ENCODE data around the gene POLD3.

Gene POLD3

DNA sequence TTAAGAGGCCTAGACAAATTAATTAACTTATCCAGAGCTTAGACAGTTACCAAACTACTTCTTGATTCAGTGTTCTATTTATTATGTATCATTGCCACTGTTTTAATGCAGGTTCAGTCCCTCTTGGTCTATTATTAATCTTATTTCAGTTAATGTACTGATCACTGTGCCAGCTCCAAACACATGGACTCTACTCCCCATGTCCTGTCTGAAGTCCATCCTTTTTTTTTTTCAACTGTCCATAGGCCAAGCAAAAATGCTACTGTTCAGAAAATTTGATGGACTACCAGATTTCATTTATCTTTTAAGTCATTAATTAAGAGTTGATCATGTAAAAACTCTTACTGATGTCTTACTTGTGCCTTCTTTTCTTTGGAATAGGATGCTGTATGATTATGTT, 11.9 kb downstream of the POLD3 start:
- in situ Hi-C loops (cut with HindIII; ENCODE audit: low sequenced_read_pairs) = no loop called here
- no peak overlapping the region for H3K4me3 ChIP-seq (ENCODE audit: low read depth, low read length)
- no peak for DNase-seq (ENCODE audit: low read depth)
- TF ChIP-seq, protein P1, sequence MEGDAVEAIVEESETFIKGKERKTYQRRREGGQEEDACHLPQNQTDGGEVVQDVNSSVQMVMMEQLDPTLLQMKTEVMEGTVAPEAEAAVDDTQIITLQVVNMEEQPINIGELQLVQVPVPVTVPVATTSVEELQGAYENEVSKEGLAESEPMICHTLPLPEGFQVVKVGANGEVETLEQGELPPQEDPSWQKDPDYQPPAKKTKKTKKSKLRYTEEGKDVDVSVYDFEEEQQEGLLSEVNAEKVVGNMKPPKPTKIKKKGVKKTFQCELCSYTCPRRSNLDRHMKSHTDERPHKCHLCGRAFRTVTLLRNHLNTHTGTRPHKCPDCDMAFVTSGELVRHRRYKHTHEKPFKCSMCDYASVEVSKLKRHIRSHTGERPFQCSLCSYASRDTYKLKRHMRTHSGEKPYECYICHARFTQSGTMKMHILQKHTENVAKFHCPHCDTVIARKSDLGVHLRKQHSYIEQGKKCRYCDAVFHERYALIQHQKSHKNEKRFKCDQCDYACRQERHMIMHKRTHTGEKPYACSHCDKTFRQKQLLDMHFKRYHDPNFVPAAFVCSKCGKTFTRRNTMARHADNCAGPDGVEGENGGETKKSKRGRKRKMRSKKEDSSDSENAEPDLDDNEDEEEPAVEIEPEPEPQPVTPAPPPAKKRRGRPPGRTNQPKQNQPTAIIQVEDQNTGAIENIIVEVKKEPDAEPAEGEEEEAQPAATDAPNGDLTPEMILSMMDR (IDR thresholded peaks at IDR 0.05; ENCODE audit: low read depth, low read length, missing control alignments) = no peak

DNA sequence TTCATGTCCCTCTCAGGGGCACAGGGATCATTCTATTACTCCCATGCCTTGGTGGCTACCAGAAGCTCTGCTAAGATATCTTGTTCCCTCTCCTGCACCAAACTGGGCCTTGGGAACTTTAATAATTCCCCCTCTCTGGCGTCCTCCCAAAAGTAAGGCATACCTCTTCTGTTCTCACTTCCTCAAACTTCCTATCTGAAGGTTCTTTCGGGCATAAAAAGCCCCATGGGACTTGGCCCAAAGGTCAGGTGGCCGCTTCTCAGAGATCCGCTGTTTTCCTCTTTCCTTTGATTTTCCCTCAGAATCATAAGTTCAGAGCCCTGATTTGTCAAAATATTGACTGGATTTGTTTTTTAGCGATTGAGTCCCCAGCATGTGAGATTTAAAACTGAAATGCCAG, 13.0 kb downstream of the POLD3 start:
- in situ Hi-C loops (cut with HindIII; ENCODE audit: low sequenced_read_pairs) = no loop called here
- H3K4me3 ChIP-seq (ENCODE audit: low read depth, low read length) = no peak overlapping the region
- TF ChIP-seq, protein P1 (IDR thresholded peaks at IDR 0.05; ENCODE audit: low read depth, low read length, missing control alignments) = no peak
- no peak for DNase-seq (ENCODE audit: low read depth)

DNA sequence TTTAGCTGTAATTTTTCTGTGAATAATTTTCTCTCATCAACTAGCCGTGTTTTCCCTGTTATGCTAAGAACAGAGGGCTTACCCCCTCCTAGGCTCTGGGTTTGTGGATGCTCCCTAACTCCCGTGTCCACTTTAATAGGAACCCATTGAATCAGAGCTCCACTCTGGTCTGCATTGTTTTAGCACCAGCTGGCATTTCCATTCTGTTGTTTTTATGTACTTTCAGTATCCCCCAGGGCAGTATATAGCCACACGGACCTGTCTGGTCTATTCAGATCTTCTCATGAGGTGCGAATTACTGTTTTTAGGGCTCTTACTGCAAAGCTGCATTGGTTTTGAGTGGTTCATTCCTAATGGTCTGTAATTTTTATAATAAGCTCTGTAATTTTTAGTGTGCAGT, 16.0 kb downstream of the POLD3 start:
- DNase-seq (ENCODE audit: low read depth) = no peak
- H3K4me3 ChIP-seq (ENCODE audit: low read depth, low read length) = no peak overlapping the region
- TF ChIP-seq, protein P1 (IDR thresholded peaks at IDR 0.05; ENCODE audit: low read depth, low read length, missing control alignments) = no peak
- in situ Hi-C loops (cut with HindIII; ENCODE audit: low sequenced_read_pairs) = no loop called here

DNA sequence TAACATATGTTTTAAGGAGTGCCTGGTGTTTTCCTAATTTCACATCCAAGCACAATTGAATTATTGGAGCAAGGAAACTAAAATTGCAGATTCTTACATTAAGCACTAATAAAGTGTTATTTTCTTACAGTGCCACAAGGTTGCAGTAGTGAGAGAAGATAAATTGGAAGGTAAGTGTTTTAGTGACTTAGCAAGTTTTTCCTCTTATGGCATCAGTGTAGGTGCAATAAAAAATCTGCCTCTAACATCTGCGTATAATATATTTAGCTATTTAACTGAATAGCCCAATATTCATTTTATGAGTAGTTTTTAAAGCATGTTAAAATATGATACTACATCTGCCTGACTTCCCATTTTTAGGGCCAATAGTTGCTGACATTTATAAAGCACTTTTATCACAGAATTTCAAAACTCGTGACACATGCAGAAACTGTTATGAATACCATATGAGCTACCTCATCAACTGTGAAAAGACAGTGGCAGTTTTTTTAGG, 19.0 kb downstream of the POLD3 start:
- in situ Hi-C loops (cut with HindIII; ENCODE audit: low sequenced_read_pairs) = no loop called here
- no peak overlapping the region for H3K4me3 ChIP-seq (ENCODE audit: low read depth, low read length)
- DNase-seq (ENCODE audit: low read depth) = peak; percentile 64
- TF ChIP-seq, protein P1 (IDR thresholded peaks at IDR 0.05; ENCODE audit: low read depth, low read length, missing control alignments) = peak; percentile 33

DNA sequence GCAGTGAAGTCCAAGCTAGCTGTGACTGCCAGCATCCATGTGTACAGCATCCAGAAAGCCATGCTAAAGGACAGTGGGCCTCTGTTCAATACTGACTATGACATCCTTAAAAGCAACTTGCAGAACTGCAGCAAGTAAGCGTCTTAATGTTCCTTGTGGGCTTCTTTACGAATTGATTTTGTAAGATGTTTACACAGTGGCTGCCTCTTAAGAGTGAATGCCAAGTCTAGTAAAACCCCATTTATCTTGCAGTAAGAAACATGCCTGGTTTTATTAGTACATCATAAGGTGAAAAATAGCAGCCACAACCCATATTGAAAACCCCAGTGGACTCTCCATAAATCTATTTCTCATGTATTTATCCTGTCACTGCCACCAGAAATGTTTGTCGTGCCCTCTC, 20.5 kb downstream of the POLD3 start:
- TF ChIP-seq, protein P1 (IDR thresholded peaks at IDR 0.05; ENCODE audit: low read depth, low read length, missing control alignments) = no peak
- in situ Hi-C loops (cut with HindIII; ENCODE audit: low sequenced_read_pairs) = no loop called here
- no peak overlapping the region for H3K4me3 ChIP-seq (ENCODE audit: low read depth, low read length)
- DNase-seq (ENCODE audit: low read depth) = no peak

DNA sequence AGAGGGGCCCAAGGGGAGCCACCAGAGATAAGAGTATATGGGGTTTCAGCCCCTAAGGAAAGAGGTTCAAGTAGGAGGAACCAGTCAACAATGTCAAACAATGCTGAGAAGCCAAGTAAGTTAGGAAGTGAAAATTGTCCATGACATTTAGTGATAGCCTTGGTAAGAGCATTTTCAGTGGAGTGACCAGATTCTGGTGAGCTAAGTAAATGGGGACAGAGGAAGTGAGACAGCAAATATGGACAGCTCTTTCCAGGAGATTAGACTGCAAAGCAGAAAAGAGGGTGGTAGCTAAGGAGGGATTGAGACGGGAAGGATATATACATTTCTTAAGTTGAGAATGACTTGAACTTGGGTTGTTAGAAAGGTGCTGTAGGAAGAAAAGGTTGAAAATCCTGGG, 22.9 kb downstream of the POLD3 start:
- in situ Hi-C loops (cut with HindIII; ENCODE audit: low sequenced_read_pairs) = loop anchor here (5.0 kb wide), 1 partner anchor 112 kb away; no protein-coding TSS in a partner anchor
- DNase-seq (ENCODE audit: low read depth) = no peak
- TF ChIP-seq, protein P1 (IDR thresholded peaks at IDR 0.05; ENCODE audit: low read depth, low read length, missing control alignments) = no peak
- no peak overlapping the region for H3K4me3 ChIP-seq (ENCODE audit: low read depth, low read length)

All from astrocyte of the cerebellum (primary cell).